ENCODE data around the gene ARHGAP33. TPM values are rescaled to one million over a fixed set of nuclear protein-coding genes. Genes with fewer than 3 reads are reported as not detected.
"Not testable (repeated sequence)": the region's sequence is repeated elsewhere in the genome, so short reads cannot be mapped to it uniquely, and the experiment has no call there.

Gene ARHGAP33
- total RNA-seq, 2 donors from 2014 or later, result 40.3 to 71.7 TPM

DNA sequence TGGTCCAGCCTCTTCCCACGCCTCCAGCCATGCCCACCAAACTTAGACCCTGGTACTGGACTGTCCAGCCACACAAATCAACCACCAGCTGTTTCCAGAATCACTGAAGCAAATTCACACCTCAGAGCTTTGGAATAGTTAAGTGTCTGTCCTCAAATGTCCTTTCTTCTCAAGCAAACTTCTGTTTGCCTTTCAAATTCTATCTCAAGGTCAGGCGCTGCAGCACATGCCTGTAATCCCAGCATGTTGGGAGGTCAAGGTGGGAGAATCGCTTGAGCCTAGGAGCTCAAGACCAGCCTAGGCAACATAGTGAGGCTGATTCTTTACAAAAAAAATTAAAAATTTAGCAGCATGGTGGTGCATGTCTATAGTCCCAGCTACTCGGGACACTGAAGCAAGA, 56.7 kb downstream of the ARHGAP33 start:
- Mint-ChIP-seq H3K36me3 (ENCODE audit: low read depth) (no peaks in the 10 kb centered on the region), H3K9me3 (no peaks in the 10 kb centered on the region), H3K4me1 (no peaks in the 10 kb centered on the region), H3K4me3 (no peak overlapping the region), H3K27me3 (peaks cover 39% of the 10 kb centered on the region), H3K27ac (no peak overlapping the region)
- no peak for ATAC-seq (replicated peaks)

DNA sequence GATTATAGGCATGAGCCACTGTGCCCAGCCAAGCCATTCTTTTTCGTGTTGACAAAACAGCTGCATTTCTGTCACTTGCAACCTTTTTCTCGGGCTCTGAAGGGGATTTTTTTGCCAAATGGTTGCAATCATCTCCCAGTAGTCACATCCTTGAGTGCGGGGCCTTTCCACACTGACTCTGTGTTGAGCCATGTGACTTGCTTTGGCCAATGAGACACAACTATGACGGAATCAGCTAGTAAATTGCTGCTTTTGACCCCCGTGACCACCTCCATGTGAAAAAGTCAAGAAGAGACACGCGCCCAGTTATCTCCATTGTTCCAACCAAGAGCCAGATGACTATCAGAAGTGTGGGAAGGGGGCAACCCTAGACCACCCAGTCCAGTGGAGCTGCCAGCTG, 58.6 kb downstream of the ARHGAP33 start:
- Mint-ChIP-seq H3K9me3 (no peaks in the 10 kb centered on the region), H3K4me3 (no peak overlapping the region), H3K4me1 (no peaks in the 10 kb centered on the region), H3K27ac (no peak overlapping the region), H3K27me3 (peaks cover 38% of the 10 kb centered on the region), H3K36me3 (ENCODE audit: low read depth) (no peaks in the 10 kb centered on the region)
- no peak for ATAC-seq (replicated peaks)

DNA sequence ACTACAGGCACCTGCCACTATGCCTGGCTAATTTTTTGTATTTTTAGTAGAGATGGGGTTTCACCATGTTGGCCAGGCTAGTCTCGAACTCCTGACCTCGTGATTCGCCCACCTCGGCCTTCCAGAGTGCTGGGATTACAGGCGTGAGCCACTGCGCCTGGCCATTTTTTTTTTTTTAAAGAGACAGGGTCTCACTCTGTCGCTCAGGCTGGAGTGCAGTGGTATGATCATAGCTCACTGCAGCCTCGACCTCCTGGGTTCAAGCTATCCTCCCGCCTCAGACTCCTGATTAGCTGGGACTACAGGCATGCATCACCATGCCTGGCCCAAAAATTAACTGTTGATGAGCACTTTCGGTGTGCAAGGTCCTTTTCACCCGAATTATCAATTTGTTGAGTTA, 60.7 kb downstream of the ARHGAP33 start:
- not testable (repeated sequence) for H3K9me3 Mint-ChIP-seq; H3K4me1 Mint-ChIP-seq; H3K27ac Mint-ChIP-seq; H3K4me3 Mint-ChIP-seq; H3K36me3 Mint-ChIP-seq (ENCODE audit: low read depth); ATAC-seq (replicated peaks)
- H3K27me3 Mint-ChIP-seq, result peaks cover 32% of the 10 kb centered on the region

Other genes starting within 250 kb of the ARHGAP33 start
- gene SBSN, start 247.3 kb upstream of the ARHGAP33 start, total RNA-seq, result not detected
- gene GAPDHS, start 242.1 kb upstream of the ARHGAP33 start, total RNA-seq, result not detected
- 10 to 100 TPM; 45.0 to 74.1 TPM for gene TMEM147, start 229.9 kb upstream of the ARHGAP33 start, total RNA-seq
- gene ATP4A, start 211.9 kb upstream of the ARHGAP33 start, total RNA-seq, result not detected
- not detected for gene PMIS2, start 189.4 kb upstream of the ARHGAP33 start, total RNA-seq
- gene HAUS5, start 162.8 kb upstream of the ARHGAP33 start, total RNA-seq, result 10 to 100 TPM; 32.0 to 37.2 TPM
- gene RBM42, start 146.5 kb upstream of the ARHGAP33 start, total RNA-seq, result 10 to 100 TPM; 54.7 to 95.6 TPM
- under 1 TPM; 0.61 to 0.99 TPM for gene ETV2, start 133.8 kb upstream of the ARHGAP33 start, total RNA-seq
- gene COX6B1, start 127.2 kb upstream of the ARHGAP33 start, total RNA-seq, result 100 to 1,000 TPM; 331 to 427 TPM
- gene UPK1A, start 109.0 kb upstream of the ARHGAP33 start, total RNA-seq, result 1 to 10 TPM in 1 of 2 donors, under 1 TPM in 1; 0.73 to 8.0 TPM
- 100 to 1,000 TPM; 138 to 217 TPM for gene ZBTB32, start 71.0 kb upstream of the ARHGAP33 start, total RNA-seq
- 100 to 1,000 TPM in 1 of 2 donors, 10 to 100 TPM in 1; 67.4 to 117 TPM for gene KMT2B, start 57.6 kb upstream of the ARHGAP33 start, total RNA-seq
- 100 to 1,000 TPM in 1 of 2 donors, 10 to 100 TPM in 1; 42.3 to 153 TPM for gene IGFLR1, start 33.1 kb upstream of the ARHGAP33 start, total RNA-seq
- gene U2AF1L4, start 30.1 kb upstream of the ARHGAP33 start, total RNA-seq, result 10 to 100 TPM; 17.8 to 21.6 TPM
- gene PSENEN, start 29.9 kb upstream of the ARHGAP33 start, total RNA-seq, result 10 to 100 TPM; 34.0 to 51.2 TPM
- gene LIN37, start 27.0 kb upstream of the ARHGAP33 start, total RNA-seq, result 10 to 100 TPM; 11.0 to 20.1 TPM
- not detected for gene HSPB6, start 18.5 kb upstream of the ARHGAP33 start, total RNA-seq
- 10 to 100 TPM; 28.4 to 31.2 TPM for gene PROSER3, start 17.4 kb upstream of the ARHGAP33 start, total RNA-seq
- gene PRODH2, start 37.3 kb downstream of the ARHGAP33 start, total RNA-seq, result under 1 TPM in 1 of 2 donors, not detected in 1; 0.13 TPM
- gene NPHS1, start 76.9 kb downstream of the ARHGAP33 start, total RNA-seq, result under 1 TPM in 1 of 2 donors, not detected in 1; 0.05 TPM
- gene KIRREL2, start 81.3 kb downstream of the ARHGAP33 start, total RNA-seq, result 1 to 10 TPM; 1.0 to 1.4 TPM
- gene APLP1, start 93.0 kb downstream of the ARHGAP33 start, total RNA-seq, result 1 to 10 TPM; 2.3 to 2.6 TPM
- 100 to 1,000 TPM in 1 of 2 donors, 10 to 100 TPM in 1; 35.8 to 113 TPM for gene NFKBID, start 125.0 kb downstream of the ARHGAP33 start, total RNA-seq
- 10 to 100 TPM; 45.5 to 47.6 TPM for gene HCST, start 127.0 kb downstream of the ARHGAP33 start, total RNA-seq
- not detected for gene TYROBP, start 132.7 kb downstream of the ARHGAP33 start, total RNA-seq
- gene LRFN3, start 160.8 kb downstream of the ARHGAP33 start, total RNA-seq, result 10 to 100 TPM in 1 of 2 donors, 1 to 10 TPM in 1; 9.8 to 15.1 TPM
- gene SDHAF1, start 219.6 kb downstream of the ARHGAP33 start, total RNA-seq, result 10 to 100 TPM; 17.5 to 26.0 TPM
- gene SYNE4, start 233.2 kb downstream of the ARHGAP33 start, total RNA-seq, result 1 to 10 TPM; 1.5 to 3.9 TPM
- gene ALKBH6, start 238.6 kb downstream of the ARHGAP33 start, total RNA-seq, result 10 to 100 TPM; 39.1 to 69.6 TPM

Data from activated T-helper 17 cell treated with anti-CD3 and anti-CD28 coated beads, Interleukin-2, amount 50 U/mL, for 72 hours (primary cell).